NB4 (cell line): ENCODE measurements around the gene LHX2.
A peak's percentile ranks its signal among the peaks of the same experiment; 100 is the strongest.

ENCODE experiments used
- DNase-seq: peaks from one replicate; pipeline ENCODE4 v3.0.0; 2010; ENCODE audit warnings: low read depth
- H3K4me3 ChIP-seq: one replicate; pipeline ENCODE4 v1.5.1; 2011; ENCODE audit warnings: mild to moderate bottlenecking, low read depth, low read length, moderate library complexity
- CTCF ChIP-seq: IDR thresholded peaks from one replicate; pipeline ENCODE4 v1.5.1; 2012; ENCODE audit warnings: low read depth, low read length
- MYC ChIP-seq: IDR thresholded peaks from 2 replicates; pipeline ENCODE4 v1.6.1; 2011; ENCODE audit warnings: low read depth, low read length
- POLR2A ChIP-seq: IDR thresholded peaks from 2 replicates; pipeline ENCODE4 v1.6.1; 2011; ENCODE audit warnings: mild to moderate bottlenecking; ENCODE audit not compliant: insufficient read length; ENCODE audit errors: extremely low read depth
- TF ChIP-seq, protein P1 (sequence below): IDR thresholded peaks from 2 replicates; pipeline ENCODE4 v1.6.1; 2011; ENCODE audit warnings: low read depth, low read length

The LHX2 gene

DNA sequence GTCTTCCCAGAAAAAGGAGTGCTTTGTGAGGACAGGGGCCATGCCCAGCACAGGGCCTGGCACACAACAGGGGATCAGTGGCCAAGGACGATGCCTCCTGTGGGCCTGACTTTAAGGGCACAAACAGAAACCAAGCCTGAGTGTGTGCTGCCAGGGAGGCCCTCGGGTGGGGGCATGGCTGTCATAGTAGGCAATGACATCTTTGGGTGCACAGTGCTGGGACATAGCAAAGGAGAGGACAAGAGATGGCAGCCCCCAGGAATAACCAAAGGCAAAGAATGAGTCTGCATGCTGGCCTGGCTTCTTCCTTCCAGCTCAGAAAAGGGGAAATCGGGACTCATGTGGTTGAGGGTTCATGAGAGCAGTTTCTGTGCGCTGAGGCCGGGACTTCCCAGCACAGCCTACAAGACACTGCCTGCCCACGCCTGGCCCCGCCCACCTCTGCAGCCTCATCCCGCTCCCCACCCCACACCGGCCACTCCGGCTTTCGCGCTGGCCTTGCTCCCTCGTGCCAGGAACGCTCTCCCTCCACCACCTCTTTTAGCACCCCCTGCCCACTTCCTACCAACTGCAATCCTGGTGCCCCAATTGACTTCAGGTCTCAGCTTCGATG, 13.8 kb upstream of the LHX2 start:
- no peak overlapping the region for H3K4me3 ChIP-seq
- TF ChIP-seq, protein P1, sequence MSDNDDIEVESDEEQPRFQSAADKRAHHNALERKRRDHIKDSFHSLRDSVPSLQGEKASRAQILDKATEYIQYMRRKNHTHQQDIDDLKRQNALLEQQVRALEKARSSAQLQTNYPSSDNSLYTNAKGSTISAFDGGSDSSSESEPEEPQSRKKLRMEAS: peak; percentile 27; the same call in 1 of the 2 replicates
- TF ChIP-seq POLR2A (no peak), CTCF (no peak), MYC (0 out of 2 replicates have a peak, but pooled peaks have one; percentile 14)
- DNase-seq: peak; percentile 77

GRCh38 chr9:123998278-123998925, 13.2 kb upstream of the LHX2 start:
- no peak overlapping the region for H3K4me3 ChIP-seq
- TF ChIP-seq CTCF (no peak), POLR2A (no peak), MYC (no peak)
- TF ChIP-seq, protein P1: no peak
- DNase-seq: no peak

DNA sequence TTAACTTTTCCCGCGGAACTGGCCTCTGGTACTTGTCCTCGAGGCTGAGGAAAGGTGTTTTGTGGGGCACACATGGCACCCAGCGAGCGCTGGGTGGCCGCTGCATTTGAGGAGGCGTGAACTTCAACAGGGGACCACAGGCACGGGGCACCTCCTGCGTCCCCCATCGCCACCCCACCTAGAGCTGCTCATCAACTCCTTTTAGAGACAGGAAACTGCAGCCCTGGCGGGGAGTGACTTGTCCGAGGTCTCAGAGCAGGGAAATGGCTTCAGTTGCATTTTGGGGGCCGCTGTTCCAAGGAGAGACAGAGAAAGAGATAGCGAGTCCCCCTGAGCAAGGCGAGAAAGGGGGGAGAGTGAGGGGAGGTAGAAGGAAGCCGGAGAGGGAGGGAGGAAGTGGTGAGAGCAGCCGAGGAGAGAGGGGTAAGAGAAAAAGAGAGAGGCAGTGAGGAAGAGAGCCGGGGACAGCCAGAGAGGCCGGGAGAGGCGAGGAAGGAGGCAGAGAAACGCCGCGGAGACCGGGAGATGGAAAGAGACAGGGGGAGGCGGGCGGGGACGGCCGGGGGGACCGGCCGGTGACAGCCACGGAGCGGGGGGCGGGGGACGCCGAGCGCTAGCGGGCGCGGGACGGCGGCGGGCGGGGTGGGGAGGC, 12.5 kb upstream of the LHX2 start:
- peak; percentile 24 for DNase-seq
- no peak for TF ChIP-seq MYC
- H3K4me3 ChIP-seq: no peak overlapping the region

- TF ChIP-seq CTCF: no peak
- TF ChIP-seq, protein P1: no peak
- no peak for TF ChIP-seq POLR2A
- no peak for TF ChIP-seq MYC
- DNase-seq: peak; percentile 28
- H3K4me3 ChIP-seq: no peak overlapping the region
These were observed 11.9 kb upstream of the LHX2 start for GRCh38 chr9:123999661-124000060.

DNA sequence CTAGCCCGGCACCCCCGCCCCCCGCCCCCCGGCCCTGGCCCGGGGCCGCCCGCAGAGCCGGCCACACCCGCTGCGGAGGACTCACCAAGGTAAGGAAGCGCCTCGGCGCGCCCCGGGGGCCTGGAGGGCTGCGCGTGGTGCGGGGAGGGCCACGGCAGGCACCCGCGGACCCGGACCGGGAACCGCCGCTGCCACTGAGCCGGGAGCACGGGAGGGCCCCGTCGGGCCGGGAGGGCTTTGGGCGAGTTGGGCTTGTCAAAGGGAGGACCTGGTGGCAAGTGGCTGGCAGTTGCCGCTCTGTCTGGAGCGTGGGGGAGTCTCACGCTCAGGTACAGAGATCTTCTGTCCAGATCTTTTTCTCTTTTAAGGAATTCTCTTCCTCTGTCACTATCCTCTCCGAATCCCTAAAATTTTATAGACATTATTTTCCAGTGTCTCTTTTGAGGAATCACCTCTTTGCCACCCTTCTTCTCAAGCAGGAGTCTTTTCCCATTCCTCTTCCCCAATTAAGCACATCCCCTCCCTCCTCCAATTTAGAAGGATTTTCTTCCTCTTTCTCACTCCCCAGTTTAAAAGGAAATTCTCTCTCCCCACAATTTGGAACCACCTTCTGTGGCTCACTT, 11.3 kb upstream of the LHX2 start:
- DNase-seq: peak; percentile 8
- H3K4me3 ChIP-seq: no peak overlapping the region
- TF ChIP-seq, protein P1: no peak
- no peak for TF ChIP-seq CTCF
- TF ChIP-seq MYC: no peak
- TF ChIP-seq POLR2A: no peak

DNA sequence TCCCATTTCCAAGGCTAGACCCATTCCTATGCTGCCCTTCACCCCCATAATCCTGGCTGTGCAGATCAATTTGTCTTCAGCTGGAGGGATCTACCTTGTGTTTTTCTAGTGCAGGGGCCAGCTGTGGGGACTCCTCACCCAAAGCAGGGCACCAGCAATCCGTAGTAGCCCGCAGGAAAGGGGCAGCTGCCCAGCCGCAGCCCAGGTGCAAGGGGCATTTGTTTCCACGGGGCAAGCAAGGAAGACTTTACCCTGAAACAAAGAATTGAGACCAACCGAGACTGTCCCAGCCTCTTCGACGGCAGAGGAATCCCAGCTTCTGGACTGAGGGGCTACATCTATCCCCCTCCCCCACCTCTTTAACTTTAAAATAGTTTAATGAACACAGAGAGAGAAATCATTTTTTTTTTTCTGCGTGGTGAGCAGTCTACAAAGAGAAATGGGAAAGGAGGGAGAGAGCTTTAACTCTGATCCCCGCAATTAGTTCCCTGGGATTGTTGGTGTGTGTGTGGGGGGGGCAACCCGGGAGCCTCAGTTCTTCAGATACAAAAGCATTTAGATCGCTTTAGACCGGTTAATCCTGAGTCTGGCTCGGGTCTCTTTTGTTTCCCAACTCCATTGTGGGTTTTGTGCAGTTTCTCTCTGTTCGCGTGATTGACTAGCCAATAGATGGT, 10.6 kb upstream of the LHX2 start:
- peak; percentile 4 for DNase-seq
- H3K4me3 ChIP-seq: no peak overlapping the region
- TF ChIP-seq, protein P1: no peak
- no peak for TF ChIP-seq CTCF
- TF ChIP-seq MYC: no peak
